Measurements from ENCODE around the gene TAS2R31.

TAS2R31 gene

DNA sequence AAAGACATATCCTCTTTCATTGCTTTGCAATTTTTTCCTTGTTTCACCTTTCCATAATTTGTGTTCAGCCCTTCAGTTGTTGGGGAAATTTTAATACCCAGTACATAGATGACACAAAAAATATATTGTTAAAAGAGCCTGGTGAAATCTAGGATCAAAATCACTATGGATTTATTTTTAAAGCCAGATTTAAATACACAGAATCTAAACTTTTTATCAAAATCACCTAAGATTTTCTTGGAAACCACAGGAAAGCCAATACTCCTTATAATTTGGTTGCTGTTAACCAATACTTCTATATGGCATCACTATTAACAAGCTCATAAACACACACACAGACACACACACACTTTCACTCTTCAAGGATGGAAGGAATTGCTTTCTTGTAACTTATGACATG is 33.0 kb downstream of the TAS2R31 start, which contains the start of gene TAS2R20:
TSS of gene TAS2R20 (minus strand) at position 101 of the 400 bp plus-strand sequence. CDS start 429 bp downstream, outside the sequence.
- no peak for DNase-seq

DNA sequence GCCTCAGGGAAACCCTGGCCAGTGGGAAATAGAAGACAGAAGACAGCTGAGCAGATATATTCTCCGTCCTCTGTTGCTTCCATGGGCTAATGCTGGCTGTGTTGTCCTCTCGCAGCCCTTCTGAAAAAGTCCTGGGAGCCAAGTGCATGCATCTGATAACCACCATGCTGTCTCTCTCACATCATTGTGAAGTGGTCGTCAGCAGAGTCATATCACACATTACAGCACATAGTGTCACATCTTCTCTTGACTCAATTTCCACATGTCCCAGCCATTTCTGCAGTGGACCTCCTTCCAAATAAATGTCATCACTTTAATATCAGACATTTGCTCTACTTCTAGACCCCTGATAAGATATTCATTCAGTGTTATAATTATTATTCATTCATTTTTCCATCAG is 36.9 kb downstream of the TAS2R31 start:
- no peak for DNase-seq

GRCh38 chr12:10989107-10989506 is 42.1 kb downstream of the TAS2R31 start:
- DNase-seq = no peak

DNA sequence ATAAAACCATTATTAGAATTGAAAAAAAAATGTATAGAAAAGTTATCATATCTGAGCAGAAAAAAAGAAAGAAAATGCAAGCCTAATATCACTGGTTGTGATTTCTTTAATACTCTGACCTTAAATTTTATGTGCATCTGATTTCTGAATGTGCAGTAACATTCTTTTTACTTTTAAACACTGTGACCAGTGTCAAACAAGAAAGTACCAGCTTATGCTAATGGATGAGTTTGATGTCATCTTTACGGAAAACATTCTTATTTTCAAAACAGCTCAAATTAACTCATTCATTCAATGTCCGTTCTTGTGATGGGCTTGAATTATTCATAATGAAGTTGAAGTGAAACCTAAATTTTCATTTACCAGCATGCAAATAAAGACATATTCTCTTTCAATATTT is 44.4 kb downstream of the TAS2R31 start, which contains the start of gene TAS2R50:
TSS of gene TAS2R50 (minus strand) at position 101 of the 400 bp plus-strand sequence. CDS start at position 49, 52 bp downstream.
- no peak for DNase-seq

DNA sequence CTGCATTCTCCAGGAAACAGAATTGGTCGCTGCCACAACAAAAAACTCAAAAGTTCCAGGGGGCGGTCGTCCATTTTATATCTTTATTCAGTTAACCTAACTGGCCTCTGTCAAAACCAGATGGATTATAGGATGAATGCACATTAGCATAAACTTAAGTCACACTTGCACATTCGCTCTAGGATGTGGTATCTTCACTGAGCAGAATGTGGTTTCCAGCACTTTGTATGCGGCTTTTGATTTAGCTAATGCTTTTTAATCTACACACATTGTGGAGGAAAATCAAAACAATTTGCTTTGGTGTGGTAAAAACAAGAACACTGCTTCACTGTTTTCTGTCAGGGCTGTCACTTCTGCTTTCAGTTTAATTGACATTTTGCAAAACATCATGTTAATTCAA is 49.0 kb downstream of the TAS2R31 start:
- no peak for DNase-seq
